ENCODE data around the gene SLC24A1. TPM values are rescaled to one million over a fixed set of nuclear protein-coding genes. Genes with fewer than 3 reads are reported as not detected.

Gene SLC24A1
- polyA plus RNA-seq, 1 donor (not counting 4 experiments of a cell fraction or from before 2014, with no cell fraction given), result 4.0 TPM

GRCh38 chr15:65580287-65580686 lies 41.5 kb upstream of the SLC24A1 start:
- DNase-seq (ENCODE audit: low read depth, low spot score), result no peak
- peak; percentile 32 for FAIRE-seq
- Histone ChIP-seq H3K4me2 (ENCODE audit: control insufficient read depth, extremely low read depth, insufficient read depth, low read depth, low read length) (no peak overlapping the region), H3K4me3 (ENCODE audit: control insufficient read depth in 2 of 3, extremely low read depth in 1 of 3, insufficient read depth in 2 of 3, low read depth in 1 of 3, low read length in 3 of 3) (no peak overlapping the region), H3K9ac (ENCODE audit: control insufficient read depth, extremely low read depth, insufficient read depth, low read length) (no peak overlapping the region), H3K4me1 (ENCODE audit: control insufficient read depth, extremely low read depth, insufficient read depth, low read length) (peaks cover 10% of the 10 kb centered on the region), H3K9me1 (ENCODE audit: control insufficient read depth, extremely low read depth, insufficient read depth, low read length) (no peaks in the 10 kb centered on the region), H2AFZ (ENCODE audit: control insufficient read depth, low read length) (no peak overlapping the region), H3K9me3 (ENCODE audit: control insufficient read depth, low read depth, low read length) (no peaks in the 10 kb centered on the region), H3K27me3 (ENCODE audit: control insufficient read depth, extremely low read depth, insufficient read depth, low read length) (no peaks in the 10 kb centered on the region), H4K20me1 (ENCODE audit: control insufficient read depth, extremely low read depth, insufficient read depth, low read length) (no peaks in the 10 kb centered on the region), H3K27ac (ENCODE audit: control insufficient read depth, insufficient read depth, low read length) (no peak overlapping the region), H3K79me2 (ENCODE audit: control insufficient read depth, insufficient read depth, low read length) (no peaks in the 10 kb centered on the region), H3K36me3 (ENCODE audit: control insufficient read depth in 2 of 2, extremely low read depth in 1 of 2, insufficient read depth in 2 of 2, low read length in 2 of 2) (peaks cover 8 to 42% of the 10 kb centered on the region in 2 experiments)
- dilution Hi-C loops (cut with MboI; ENCODE audit: extremely low pct_ligation_motif_present, low sequenced_read_pairs), result no loop called here
- no peak for TF ChIP-seq EZH2 (IDR thresholded peaks at IDR 0.05; ENCODE audit: low read length)
- TF ChIP-seq, protein P1, sequence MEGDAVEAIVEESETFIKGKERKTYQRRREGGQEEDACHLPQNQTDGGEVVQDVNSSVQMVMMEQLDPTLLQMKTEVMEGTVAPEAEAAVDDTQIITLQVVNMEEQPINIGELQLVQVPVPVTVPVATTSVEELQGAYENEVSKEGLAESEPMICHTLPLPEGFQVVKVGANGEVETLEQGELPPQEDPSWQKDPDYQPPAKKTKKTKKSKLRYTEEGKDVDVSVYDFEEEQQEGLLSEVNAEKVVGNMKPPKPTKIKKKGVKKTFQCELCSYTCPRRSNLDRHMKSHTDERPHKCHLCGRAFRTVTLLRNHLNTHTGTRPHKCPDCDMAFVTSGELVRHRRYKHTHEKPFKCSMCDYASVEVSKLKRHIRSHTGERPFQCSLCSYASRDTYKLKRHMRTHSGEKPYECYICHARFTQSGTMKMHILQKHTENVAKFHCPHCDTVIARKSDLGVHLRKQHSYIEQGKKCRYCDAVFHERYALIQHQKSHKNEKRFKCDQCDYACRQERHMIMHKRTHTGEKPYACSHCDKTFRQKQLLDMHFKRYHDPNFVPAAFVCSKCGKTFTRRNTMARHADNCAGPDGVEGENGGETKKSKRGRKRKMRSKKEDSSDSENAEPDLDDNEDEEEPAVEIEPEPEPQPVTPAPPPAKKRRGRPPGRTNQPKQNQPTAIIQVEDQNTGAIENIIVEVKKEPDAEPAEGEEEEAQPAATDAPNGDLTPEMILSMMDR (optimal IDR thresholded peaks at IDR 0.05 in 1 of 3, IDR thresholded peaks at IDR 0.05 in 1 of 3, conservative IDR thresholded peaks at IDR 0.05 in 1 of 3; ENCODE audit: extremely low read depth in 1 of 3, insufficient read depth in 2 of 3, low read length in 3 of 3), result no peak

GRCh38 chr15:65583701-65584100 lies 38.0 kb upstream of the SLC24A1 start:
- H3K27me3 ChIP-seq (ENCODE audit: control insufficient read depth, extremely low read depth, insufficient read depth, low read length), result no peaks in the 10 kb centered on the region
- H3K36me3 ChIP-seq (ENCODE audit: control insufficient read depth in 2 of 2, extremely low read depth in 1 of 2, insufficient read depth in 2 of 2, low read length in 2 of 2), result peaks cover 13 to 46% of the 10 kb centered on the region in 2 experiments
- FAIRE-seq (no peak), DNase-seq (ENCODE audit: low read depth, low spot score) (no peak)
- no peak overlapping the region for H3K4me3 ChIP-seq (ENCODE audit: control insufficient read depth in 2 of 3, extremely low read depth in 1 of 3, insufficient read depth in 2 of 3, low read depth in 1 of 3, low read length in 3 of 3)
- no peaks in the 10 kb centered on the region for H3K9me1 ChIP-seq (ENCODE audit: control insufficient read depth, extremely low read depth, insufficient read depth, low read length)
- H4K20me1 ChIP-seq (ENCODE audit: control insufficient read depth, extremely low read depth, insufficient read depth, low read length), result no peaks in the 10 kb centered on the region
- no peaks in the 10 kb centered on the region for H3K79me2 ChIP-seq (ENCODE audit: control insufficient read depth, insufficient read depth, low read length)
- no peak overlapping the region for H3K9ac ChIP-seq (ENCODE audit: control insufficient read depth, extremely low read depth, insufficient read depth, low read length)
- H3K4me1 ChIP-seq (ENCODE audit: control insufficient read depth, extremely low read depth, insufficient read depth, low read length), result no peaks in the 10 kb centered on the region
- H3K27ac ChIP-seq (ENCODE audit: control insufficient read depth, insufficient read depth, low read length), result no peak overlapping the region
- no peak overlapping the region for H3K4me2 ChIP-seq (ENCODE audit: control insufficient read depth, extremely low read depth, insufficient read depth, low read depth, low read length)
- no peak overlapping the region for H2AFZ ChIP-seq (ENCODE audit: control insufficient read depth, low read length)
- H3K9me3 ChIP-seq (ENCODE audit: control insufficient read depth, low read depth, low read length), result no peaks in the 10 kb centered on the region
- TF ChIP-seq, protein P1 (optimal IDR thresholded peaks at IDR 0.05 in 1 of 3, IDR thresholded peaks at IDR 0.05 in 1 of 3, conservative IDR thresholded peaks at IDR 0.05 in 1 of 3; ENCODE audit: extremely low read depth in 1 of 3, insufficient read depth in 2 of 3, low read length in 3 of 3), result no peak
- no peak for TF ChIP-seq EZH2 (IDR thresholded peaks at IDR 0.05; ENCODE audit: low read length)
- dilution Hi-C loops (cut with MboI; ENCODE audit: extremely low pct_ligation_motif_present, low sequenced_read_pairs), result no loop called here

Measured in keratinocyte (primary cell).